ENCODE results near the gene LTV1.
"Not testable (repeated sequence)": the region's sequence is repeated elsewhere in the genome, so short reads cannot be mapped to it uniquely, and the experiment has no call there.

The LTV1 gene, protein sequence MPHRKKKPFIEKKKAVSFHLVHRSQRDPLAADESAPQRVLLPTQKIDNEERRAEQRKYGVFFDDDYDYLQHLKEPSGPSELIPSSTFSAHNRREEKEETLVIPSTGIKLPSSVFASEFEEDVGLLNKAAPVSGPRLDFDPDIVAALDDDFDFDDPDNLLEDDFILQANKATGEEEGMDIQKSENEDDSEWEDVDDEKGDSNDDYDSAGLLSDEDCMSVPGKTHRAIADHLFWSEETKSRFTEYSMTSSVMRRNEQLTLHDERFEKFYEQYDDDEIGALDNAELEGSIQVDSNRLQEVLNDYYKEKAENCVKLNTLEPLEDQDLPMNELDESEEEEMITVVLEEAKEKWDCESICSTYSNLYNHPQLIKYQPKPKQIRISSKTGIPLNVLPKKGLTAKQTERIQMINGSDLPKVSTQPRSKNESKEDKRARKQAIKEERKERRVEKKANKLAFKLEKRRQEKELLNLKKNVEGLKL

DNA sequence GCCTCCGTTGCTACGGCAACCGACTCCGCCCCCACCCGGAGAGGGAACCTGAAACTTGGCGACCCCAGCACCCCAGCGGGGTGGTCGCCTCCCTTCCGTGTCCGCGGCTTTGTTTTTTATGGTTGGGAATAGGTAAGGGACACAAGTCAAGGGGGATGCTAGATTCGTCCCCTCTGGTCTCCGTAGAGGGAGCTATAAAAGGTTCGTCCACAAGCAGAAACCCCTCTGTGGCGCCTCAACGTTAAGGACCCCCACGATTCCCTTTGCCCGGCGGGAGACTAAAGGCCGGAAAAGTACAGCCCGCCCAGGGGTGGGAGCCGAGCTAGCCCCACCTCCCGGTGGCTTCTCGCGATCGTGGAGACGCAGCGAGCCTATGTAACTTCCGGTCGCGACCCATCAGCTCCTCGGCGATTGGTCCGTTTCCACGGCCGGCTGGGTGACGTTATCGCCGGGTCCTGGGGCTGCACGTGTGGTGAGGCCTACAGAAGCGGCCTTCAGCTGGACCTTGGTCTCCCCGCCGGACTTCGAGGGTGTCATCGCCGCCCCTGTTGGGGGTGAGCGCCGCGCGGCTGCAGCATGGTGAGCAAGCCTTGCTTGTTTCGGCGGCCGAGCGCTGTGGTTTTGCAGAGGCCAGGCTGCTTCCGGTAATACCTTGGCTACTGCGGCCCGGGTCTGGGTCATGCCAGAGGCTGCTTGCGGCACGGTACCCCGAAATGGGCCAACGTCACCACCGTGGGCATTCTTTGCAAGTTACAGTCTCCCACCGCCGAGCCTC is at the start of gene LTV1:
LTV1 (plus strand) TSS at position 437 of the 775 bp plus-strand sequence; CDS start at position 577, 140 bp downstream.
- DNase-seq (ENCODE audit: low spot score) = peak; percentile 98

DNA sequence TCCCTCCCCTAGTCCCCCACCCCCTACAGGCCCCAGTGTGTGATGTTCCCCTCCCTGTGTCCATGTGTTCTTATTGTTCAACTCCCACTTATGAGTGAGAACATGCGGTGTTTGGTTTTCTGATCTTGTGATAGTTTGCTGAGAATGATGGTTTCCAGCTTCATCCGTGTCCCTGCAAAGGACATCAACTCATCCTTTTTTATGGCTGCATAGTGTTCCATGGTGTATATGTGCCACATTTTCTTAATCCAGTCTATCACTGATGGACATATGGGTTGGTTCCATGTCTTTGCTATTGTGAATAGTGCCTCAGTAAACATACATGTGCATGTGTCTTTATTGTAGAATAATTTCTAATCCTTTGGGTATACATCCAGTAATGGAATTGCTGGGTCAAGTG is 46.6 kb upstream of the LTV1 start:
- not testable (repeated sequence) for DNase-seq (ENCODE audit: low spot score)

- not testable (repeated sequence) for DNase-seq (ENCODE audit: low spot score)
These were observed 44.7 kb upstream of the LTV1 start for GRCh38 chr6:143798487-143798886.

DNA sequence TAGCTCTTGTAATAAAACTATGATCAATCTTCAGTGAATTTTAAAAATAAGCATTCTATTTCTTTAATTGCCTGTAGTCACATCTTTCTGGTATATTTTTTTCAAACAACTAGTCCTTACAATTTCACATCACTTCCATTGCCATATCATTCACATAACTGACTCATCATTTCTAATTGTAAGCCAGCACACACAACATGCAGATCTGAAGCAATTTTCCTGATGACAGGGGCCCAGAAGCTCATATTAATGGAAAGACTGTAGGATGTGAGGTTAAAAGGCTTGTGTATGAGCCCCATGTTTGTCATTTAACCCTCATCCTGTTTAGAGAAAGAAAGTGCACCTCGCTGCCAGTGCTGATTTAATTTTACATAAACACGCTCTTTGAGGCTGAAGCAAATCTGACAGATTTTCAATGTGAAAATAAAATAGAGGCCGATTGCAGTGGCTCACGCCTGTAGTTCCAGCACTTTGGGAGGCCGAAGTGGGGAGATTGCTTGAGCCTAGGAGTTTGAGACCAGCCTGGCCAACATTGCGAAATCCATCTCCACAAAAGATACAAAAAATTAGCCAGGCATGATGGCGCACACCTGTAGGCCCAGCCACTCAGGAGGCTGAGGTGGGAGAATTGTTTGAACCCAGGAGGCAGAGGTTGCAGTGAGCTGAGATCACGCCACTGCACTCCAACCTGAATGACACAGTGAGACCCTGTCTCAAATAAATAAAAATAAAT is 40.1 kb upstream of the LTV1 start:
- no peak for DNase-seq (ENCODE audit: low spot score)

DNA sequence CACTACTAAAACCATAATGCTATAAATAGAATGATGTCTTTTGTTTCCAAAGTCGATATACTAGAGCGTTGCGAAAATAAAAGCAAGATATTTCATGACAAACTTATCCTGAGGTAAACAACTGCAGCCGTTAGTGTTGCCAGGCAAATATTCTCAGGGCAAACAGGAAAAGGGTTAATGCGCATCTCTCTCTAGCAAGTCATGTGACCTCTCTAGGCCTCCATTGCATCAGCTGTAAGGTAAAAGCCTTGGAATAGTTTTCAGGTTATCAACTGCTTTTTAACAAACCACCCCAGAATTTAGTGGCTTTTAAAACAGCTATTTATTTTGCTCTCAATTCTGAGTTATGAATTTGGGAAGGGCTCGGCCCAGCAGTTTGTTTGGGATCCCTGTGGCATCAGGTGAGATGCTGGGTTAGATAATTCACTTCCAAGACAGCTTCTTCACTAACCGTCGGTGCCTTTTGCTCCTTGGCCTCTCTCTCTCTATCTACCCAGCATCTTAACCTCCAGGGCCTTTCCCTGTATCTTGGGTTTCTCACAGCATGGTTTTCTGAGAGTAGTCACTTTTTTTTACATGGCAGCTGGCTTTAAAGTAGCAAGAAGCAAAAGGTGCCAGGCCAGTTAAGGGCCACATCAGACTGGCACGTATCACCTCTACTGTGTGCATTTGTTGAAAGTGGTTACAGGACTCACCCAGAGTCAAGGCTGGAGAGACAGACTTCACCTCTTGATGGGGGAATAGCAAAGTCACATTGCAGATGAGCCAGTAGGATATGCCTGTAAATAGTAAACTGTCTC is 39.2 kb upstream of the LTV1 start:
- no peak for DNase-seq (ENCODE audit: low spot score)

- no peak for DNase-seq (ENCODE audit: low spot score)
These were observed 38.3 kb upstream of the LTV1 start for GRCh38 chr6:143804835-143805239.

DNA sequence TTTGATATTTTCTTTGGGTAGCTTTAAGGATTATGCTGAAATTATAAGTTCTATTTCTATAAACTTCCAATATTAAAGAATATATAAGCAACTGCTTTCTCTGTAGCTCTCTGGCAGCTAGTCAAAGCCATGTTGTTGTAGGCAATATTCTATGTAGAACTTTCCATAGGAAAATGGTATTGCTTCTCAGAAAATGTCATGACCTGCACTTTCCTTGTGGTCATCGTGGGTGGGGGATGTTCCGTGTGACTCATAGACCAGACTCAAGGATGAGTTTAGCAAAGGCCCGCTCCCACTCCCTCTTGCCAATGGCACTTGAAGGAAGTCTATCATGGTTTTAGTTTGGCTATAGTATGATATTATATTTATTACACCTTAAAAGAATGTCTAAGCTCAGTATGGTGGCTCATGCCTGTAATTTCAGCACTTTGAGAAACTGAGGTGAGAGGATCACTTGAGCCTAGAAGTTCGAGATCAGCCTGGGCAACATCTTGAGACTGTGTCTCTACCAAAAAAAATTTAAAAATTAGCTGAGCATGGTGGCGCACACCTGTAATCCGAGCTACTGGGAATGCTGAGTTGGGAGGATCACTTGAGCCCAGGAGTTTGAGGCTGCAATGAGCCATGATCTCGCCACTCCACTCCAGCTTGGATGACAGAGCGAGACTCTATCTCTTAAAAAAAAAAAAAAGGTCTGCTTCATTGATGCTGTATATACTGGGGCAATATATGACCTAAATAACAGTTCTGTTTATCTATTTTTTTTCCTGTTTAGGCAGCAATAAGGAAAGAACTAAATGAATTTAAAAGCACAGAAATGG is 36.6 kb upstream of the LTV1 start:
- DNase-seq (ENCODE audit: low spot score) = no peak

DNA sequence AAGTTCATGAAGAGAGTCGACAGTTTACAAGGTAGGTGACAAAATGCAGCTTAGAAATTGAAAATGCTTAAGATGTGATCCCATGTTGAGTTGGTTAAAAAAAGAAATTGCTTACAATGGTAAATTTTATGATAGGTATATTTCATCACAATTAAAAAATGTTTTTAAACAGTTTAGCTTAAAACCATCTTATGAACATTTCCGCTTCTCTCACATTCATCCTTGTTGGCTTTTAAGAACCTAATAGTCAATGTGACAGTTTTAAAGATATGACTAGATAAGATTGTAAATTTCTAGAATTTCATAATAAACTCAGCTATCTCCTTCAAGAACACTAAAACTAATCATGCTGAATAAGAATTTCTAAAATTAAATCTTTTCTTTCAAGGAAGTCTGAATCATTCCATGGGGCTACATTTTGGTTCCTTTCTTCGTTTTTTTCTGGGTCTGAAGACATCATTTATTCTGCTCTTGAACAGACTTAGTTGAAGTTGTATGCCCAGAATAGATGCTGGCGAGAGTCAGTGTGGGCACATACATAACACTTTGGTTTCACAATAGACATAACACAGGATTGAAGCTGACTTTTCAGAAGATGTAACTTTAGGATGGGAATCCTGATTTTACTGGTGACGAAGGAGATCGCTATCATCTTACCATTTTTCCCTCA is 35.9 kb upstream of the LTV1 start:
- no peak for DNase-seq (ENCODE audit: low spot score)

- no peak for DNase-seq (ENCODE audit: low spot score)
These were observed 32.4 kb upstream of the LTV1 start for GRCh38 chr6:143810745-143811144.

GRCh38 chr6:143811501-143812157 is 31.5 kb upstream of the LTV1 start:
- no peak for DNase-seq (ENCODE audit: low spot score)

DNA sequence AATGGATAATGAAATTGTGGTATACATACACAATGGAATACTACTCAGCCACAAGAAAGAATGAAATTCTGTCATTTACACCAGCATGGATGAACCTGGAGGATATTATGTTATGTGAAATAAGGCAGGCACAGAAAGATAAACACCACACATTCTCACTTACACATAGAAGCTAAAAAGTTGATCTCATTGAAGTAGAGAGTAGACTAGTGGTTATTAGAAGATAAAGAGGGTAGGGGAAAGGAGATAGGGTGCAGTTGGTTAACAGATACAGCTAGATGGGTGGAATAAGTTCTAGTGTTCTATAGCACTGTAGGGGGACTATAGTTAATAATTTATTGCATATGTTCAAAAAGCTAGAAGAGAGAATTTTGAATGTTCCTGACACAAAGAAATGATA is 25.5 kb upstream of the LTV1 start:
- DNase-seq (ENCODE audit: low spot score) = no peak

GRCh38 chr6:143821359-143821758 is 21.8 kb upstream of the LTV1 start:
- no peak for DNase-seq (ENCODE audit: low spot score)

DNA sequence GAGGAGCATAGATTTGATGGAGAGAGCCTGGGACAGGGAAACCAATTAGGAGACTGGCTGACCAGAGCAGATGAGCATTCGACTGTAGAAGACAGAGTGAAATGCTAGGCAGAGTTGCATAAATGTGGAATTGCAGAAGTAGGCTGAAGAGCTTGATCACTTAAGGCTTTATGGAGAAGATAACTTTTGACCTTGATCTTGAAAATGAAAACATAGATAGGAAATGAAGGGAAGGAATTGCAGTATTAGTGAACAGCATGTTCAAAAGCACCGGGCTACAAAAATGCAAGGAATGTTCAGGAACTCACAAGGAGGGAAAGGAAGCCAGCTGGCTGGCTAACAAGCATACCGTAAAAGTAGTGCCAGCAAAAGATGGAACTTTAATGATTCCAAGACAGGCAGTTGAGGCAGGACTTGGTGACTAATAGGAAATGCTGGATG is 20.5 kb upstream of the LTV1 start:
- no peak for DNase-seq (ENCODE audit: low spot score)

GRCh38 chr6:143823548-143823947 is 19.6 kb upstream of the LTV1 start:
- no peak for DNase-seq (ENCODE audit: low spot score)

- DNase-seq (ENCODE audit: low spot score) = no peak
These were observed 14.6 kb upstream of the LTV1 start for GRCh38 chr6:143828572-143828971.

DNA sequence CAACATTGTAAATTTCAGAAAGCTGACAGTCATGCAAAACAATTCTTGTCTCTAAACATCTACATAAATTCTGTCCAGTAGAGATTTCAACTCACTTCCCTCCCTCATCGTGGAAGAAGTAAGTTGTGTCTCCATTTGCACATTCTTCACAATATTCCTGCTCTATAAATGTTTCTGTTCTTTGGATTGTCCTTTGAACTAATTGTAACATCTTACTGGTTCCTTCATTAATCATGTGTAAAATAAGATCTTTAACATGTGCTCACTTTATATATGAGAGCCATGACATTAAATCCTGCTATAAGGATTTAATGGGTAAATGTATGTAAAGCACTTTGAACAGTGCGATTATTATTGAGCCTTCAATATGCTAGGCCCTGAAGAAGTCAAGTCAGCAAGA is 7.0 kb upstream of the LTV1 start:
- DNase-seq (ENCODE audit: low spot score) = no peak

DNA sequence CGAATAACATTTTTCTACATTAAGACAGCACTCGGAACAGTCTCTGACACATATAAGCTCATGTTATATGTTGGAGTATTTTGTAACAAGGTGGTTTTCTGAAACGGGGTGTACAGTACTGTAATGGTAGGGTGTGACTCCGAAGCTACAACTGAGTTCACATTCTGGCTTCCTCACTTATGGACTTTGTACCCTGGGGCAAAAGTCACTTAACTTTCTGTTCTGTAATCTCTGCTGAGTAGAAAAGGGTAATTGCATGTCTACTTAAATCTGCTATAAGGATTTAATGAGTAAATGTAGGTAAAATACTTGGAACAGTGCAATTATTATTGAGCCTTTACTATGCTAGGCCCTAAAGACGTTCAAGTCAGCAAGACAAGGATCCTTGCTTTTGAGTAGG is 4.7 kb upstream of the LTV1 start:
- no peak for DNase-seq (ENCODE audit: low spot score)

DNA sequence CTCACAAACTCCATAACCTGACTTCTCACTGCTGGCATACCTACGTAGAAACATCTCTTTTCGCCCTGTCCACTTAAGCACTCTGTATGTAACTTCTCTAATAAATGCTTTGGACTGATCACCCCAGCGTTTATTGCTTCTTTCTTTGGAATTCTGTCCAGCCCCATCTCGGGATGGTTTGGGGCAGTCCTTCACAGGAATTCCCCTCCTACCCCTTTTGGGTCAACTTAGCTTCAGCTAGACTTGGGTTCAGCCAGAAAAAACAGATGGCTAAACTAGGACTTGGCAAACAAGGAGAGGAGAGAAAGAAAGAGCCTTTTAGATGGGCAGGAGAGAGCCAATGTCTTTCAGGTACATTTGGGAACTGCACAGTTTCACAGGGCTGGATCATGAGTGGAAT is 3.9 kb upstream of the LTV1 start:
- no peak for DNase-seq (ENCODE audit: low spot score)

DNA sequence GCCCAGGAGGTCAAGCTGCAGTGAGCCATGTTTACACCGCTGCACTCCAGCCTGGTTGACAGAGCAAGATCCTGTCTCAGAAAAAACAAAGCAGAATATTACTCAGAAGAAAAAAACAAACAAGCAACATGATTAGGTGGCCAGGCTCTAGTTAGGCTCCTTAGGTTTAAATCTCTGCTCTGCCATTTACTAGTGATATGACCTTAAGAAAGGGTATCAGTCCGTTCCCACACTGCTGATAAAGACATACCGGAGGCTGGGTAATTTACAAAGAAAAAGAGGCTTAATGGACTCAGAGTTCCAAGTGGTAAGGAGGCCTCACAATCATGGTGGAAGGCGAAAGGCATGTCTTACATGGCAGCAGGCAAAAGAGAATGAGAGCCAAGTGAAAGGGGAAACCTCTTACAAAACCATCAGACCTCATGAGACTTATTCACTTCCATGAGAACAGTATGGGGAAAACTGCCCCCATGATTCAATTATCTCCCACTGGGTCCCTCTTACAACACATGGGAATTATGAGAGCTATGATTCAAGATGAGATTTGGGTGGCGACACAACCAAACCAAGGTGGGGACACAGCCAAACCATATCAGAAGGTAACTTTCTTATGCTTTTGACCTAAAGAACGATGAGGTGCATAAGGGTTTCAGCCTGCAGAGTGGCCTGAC is 2.4 kb upstream of the LTV1 start:
- DNase-seq (ENCODE audit: low spot score) = no peak

Data from D341Med (cell line).